Right lung (tissue), 10 donors: ENCODE data around the gene ARHGEF25. TPM values are rescaled to one million over a fixed set of nuclear protein-coding genes. Genes with fewer than 3 reads are reported as not detected.
"Not testable (repeated sequence)": the region's sequence is repeated elsewhere in the genome, so short reads cannot be mapped to it uniquely, and the experiment has no call there.

Experiments
- DNase-seq, 2 donors: peaks; one replicate each; pipeline ENCODE4 v3.0.0-alpha.2; 2013
- long read RNA-seq, 8 donors: transcript quantifications; one replicate each; lab custom pipeline, GENCODE V29; 2026
- polyA plus RNA-seq, 5 donors: library from polyadenylated mRNA; unstranded; fragments of 120-200 nt; gene quantifications; one replicate each; pipeline versions ENCODE4 v1.2.1 to v1.2.3, GENCODE V29; 2013; ENCODE audit warnings: inconsistent platforms in 1 of 5, low replicate concordance in 1 of 5; ENCODE audit not compliant: insufficient read length in 5 of 5, insufficient read depth in 1 of 5

The ARHGEF25 gene
- polyA plus RNA-seq = 10 to 100 TPM; 38.6 to 50.4 (median 46.4) TPM
- long read RNA-seq, donor 1, partial matches to known transcripts = 0 of 2 reads
- long read RNA-seq, donor 1, other reads (novel, unspliced or antisense) = 0 of 2 reads
- long read RNA-seq, donor 2, partial matches to known transcripts = 0 of 4 reads
- long read RNA-seq, donor 2, other reads (novel, unspliced or antisense) = 0 of 4 reads
- long read RNA-seq, donor 3, partial matches to known transcripts = 11 of 14 reads
- long read RNA-seq, donor 3, other reads (novel, unspliced or antisense) = 0 of 14 reads
- long read RNA-seq, donor 4, partial matches to known transcripts = 0 of 2 reads
- long read RNA-seq, donor 4, other reads (novel, unspliced or antisense) = 0 of 2 reads
- long read RNA-seq, donor 5 = 0 reads
- long read RNA-seq, donor 6, partial matches to known transcripts = 0 of 5 reads
- long read RNA-seq, donor 6, other reads (novel, unspliced or antisense) = 0 of 5 reads
- long read RNA-seq, donor 7, partial matches to known transcripts = 0 of 2 reads
- long read RNA-seq, donor 7, other reads (novel, unspliced or antisense) = 0 of 2 reads
- long read RNA-seq, donor 8, partial matches to known transcripts = 5 of 8 reads
- long read RNA-seq, donor 8, other reads (novel, unspliced or antisense) = 0 of 8 reads

DNA sequence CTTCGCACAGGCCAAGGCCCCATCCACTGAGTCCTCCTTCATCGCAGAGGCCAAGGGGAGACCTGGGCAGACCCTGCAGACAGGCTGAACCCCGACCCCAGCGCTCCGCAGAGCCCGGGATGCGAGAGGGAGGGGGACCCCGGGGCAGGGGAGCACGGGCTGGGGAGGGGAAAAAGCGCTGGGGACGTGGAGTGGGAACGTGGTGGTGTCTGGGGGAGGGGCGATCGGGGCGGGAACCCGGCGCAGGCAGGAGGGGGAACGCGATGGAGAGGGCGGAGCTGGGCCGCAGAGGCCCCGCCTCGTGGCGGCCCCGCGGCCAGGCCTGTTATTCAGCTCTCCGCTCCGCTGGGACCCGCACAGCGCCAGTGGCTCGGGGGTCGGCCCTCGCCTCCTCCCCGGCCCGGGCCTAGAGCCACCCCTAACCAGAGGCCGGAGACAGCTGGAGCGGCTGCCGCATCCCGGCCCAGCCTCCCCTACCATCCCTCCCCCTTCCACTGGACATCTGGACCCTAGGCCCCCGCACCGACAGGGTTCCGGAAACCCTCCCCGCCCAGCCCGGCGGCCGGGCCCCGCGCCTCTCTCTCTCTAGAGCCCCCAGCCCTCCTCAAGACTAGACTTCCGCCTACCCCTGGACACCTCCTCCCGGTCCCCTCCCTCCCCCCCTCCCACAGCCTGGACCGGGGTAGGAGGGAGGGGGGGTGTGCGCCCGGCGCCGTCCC, at the start of gene ARHGEF25:
Gene ARHGEF25, plus strand, starts transcription at position 328 of the 719 bp plus-strand sequence. CDS start 460 bp downstream, outside the sequence.
- peak; percentile 73 to 78 for DNase-seq

DNA sequence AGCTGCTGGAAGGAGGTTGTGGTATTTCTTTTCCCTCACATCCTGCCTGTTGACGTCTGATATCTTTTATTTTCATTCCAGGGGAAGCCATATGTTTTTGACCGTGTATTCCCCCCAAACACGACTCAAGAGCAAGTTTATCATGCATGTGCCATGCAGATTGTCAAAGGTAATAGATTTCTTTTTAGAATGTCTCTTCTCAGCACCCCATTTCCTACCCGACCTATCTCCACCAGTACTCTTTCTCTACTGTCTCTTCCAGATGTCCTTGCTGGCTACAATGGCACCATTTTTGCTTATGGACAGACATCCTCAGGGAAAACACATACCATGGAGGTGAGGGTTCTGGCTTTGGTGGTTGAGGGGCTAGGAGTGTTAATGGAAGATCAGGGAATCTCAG, 47.9 kb upstream of the ARHGEF25 start:
- no peak for DNase-seq

DNA sequence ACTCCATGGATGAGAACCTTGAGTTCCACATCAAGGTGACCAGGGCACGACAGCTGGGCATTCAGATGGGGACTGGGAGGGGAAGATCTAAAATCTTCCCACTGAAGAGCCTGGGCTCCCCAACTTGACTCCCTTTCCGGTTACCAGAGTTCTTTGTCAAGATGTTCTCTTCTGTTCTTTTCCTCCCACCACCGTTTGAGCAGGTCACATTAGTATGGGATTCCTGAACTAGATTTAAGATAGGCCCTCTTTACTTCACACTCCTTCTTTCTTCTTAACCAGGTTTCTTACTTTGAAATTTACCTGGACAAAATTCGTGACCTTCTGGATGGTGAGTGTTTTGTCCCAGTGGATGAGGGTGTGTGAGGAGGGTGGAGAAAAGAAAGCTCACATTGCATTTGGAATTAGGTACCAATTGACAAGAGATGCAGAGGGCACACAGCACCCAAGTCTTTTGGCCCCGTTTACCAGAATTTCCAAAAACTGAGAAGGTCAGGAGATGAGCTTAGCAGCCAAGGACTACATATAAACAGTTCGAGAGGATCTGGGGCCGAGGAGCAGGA, 47.0 kb upstream of the ARHGEF25 start:
- no peak for DNase-seq

DNA sequence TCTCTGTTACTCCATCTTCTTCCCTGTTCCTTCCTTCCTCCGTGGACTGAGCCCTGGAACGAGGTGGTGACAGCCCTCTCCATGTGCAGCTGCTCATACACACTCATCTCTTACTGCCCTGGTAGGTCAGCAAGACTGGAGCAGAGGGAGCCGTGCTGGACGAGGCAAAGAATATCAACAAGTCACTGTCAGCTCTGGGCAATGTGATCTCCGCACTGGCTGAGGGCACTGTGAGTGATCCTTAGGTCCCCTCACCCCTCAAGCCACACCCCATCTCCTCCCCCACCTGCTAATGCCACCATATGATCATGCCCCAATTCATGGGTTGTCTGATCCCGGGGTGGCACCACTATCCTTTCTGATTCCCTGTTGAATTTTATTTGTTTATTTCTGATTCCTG, 42.4 kb upstream of the ARHGEF25 start:
- no peak for DNase-seq

DNA sequence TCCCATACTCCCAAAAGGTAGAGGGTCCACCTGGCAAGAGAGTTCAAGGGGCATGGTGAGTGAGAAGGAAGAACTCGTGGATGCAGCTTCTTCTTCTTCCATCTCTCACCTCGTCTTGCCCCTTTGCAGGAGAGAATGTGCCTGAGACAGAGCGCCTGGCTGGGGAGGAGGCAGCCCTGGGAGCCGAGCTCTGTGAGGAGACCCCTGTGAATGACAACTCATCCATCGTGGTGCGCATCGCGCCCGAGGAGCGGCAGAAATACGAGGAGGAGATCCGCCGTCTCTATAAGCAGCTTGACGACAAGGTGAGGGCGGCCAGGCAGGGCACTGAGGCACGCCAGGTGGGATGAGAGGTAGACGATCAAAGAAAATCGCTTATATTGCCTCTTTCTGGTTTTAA, 41.4 kb upstream of the ARHGEF25 start:
- no peak for DNase-seq

DNA sequence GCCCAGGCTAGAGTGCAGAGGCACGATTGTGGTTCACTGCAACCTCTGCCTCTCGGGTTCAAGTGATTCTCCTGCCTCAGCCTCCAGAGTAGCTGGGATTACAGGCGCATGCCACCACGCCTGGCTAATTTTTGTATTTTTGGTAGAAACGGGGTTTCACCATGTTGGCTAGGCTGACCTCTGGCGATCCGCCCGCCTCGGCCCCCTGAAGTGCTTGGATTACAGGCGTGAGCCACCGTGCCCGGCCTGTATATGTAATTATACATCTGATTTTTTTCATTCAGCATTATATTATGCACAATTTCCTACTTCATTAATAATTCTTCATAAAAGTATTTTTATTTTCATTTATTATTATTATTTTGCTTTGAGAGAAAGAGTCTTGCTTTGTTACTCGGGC, 40.8 kb upstream of the ARHGEF25 start:
- DNase-seq = not testable (repeated sequence)

DNA sequence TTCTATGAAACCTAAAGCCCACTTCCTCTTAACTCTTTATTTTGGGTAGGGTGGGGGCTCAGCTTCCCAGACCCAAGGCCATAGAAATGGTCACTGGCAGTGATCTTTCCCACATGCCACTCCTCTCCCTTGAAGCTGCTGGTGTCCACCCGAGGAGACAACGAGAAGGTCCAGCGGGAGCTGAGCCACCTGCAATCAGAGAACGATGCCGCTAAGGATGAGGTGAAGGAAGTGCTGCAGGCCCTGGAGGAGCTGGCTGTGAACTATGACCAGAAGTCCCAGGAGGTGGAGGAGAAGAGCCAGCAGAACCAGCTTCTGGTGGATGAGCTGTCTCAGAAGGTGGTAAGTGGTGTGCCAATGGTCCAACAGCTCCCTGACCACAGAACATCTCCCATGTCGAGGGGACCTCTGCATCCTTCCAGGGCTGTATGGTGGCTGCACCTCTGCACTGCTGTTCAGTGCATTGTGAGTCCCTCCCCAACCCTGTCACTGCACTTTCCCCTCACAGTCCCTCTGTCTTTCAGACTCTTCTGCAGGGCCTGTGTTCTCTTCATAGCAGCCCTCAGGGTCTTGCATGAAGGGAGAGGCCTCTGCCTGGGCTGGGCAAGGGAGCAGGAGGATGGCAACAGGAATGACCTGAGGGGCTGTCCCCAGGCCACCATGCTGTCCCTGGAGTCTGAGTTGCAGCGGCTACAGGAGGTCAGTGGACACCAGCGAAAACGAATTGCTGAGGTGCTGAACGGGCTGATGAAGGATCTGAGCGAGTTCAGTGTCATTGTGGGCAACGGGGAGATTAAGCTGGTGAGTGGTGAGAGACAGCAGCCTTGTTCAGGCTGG, 39.1 kb upstream of the ARHGEF25 start:
- DNase-seq = no peak

DNA sequence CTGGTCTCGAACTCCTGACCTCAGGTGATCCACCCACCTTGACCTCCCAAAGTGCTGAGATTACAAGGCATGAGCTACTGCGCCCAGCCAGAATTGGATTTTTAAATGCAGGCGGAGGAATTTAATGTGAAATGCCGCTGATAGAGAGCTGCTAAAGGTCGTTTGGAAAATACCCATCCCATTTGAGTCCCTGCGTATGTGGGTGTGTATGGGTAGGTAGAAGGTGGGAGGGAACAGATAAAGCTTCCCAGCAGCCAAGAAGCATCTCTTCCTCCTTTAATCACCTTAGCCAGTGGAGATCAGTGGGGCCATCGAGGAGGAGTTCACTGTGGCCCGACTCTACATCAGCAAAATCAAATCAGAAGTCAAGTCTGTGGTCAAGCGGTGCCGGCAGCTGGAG, 36.4 kb upstream of the ARHGEF25 start:
- DNase-seq = no peak

DNA sequence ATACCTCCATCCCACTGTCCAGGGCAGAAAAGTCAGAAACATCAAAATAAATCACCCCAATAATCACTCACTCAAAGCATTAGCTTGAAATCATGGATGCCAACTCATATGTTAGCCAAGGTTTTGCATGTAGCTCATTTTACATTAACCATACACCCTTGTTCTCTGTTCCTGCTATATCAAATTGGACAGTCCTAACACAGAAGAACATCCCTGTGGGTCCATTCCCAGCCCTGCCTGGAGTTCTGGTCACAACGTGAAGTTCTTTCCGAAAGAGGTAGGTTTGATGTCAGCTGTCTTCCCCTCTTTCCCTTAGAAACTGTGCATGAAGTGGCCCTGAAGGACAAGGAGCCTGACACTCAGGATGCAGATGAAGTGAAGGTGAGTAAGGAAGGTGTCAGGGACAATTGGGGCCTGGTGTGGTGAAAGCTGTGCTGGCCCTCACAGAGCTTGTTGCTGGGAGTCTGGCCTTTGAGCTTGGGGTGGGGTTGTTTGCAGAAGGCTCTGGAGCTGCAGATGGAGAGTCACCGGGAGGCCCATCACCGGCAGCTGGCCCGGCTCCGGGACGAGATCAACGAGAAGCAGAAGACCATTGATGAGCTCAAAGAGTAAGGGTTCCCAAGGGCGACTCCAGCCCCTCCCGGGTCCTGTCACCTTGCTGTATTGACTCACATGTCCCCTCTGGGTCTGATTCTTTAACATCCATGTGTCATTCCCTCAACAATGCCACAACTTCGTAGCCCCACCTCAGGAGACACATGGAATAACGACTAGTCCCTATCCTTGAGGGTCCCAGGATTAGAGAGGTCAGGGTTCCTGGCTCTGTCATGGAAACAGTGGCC, 35.2 kb upstream of the ARHGEF25 start:
- no peak for DNase-seq

DNA sequence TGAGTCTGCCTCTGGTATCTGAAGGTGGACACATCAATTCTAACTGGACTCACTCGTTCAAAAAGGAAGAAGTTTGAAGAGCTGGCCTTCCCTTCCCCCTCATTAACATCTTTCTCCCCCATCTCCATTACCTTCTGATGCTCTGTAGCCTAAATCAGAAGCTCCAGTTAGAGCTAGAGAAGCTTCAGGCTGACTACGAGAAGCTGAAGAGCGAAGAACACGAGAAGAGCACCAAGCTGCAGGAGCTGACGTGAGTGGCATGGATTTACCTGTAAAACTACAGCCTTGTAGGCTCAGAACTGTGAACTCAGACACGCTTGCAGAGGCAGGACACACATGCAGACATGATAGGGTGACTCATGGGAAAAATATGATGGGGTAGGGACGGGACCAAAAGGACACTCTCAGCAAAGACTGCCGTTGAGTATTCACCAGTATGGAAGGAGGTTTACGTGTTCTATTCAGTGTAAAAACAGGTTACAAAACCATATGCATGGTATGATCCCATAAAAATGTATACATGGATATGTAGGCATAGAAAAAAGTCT, 34.5 kb upstream of the ARHGEF25 start:
- DNase-seq = no peak

DNA sequence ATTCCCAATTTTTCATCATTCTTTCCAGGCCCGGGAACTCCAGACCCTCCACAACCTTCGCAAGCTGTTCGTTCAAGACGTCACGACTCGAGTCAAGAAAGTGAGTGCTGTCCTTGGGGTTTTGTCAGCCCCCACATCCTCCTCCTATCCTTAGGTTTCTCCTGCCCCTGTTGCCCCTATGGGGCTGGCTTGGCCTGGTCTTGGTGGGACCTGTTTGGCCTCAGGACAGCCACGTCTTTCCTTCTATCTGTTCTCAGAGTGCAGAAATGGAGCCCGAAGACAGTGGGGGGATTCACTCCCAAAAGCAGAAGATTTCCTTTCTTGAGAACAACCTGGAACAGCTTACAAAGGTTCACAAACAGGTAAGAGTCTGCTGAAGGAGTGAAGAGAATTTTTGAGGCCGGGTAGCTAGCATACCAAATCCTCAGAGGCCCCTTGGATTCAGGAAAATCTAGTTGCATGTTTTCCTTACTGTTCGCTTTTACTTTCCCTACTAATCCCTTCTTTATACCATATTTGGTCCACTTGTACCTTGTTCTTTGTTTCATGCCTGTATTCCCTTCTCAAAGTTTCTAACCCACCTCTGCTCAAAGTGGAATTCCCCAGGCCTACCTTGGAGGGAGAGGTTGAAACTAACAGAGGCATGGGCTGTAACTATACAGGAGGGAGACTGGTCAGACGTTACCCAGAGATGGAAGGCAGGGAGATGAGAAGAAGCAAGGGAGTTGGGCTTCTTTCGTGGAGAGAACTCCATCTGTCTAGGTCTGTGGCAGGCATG, 33.1 kb upstream of the ARHGEF25 start:
- no peak for DNase-seq

DNA sequence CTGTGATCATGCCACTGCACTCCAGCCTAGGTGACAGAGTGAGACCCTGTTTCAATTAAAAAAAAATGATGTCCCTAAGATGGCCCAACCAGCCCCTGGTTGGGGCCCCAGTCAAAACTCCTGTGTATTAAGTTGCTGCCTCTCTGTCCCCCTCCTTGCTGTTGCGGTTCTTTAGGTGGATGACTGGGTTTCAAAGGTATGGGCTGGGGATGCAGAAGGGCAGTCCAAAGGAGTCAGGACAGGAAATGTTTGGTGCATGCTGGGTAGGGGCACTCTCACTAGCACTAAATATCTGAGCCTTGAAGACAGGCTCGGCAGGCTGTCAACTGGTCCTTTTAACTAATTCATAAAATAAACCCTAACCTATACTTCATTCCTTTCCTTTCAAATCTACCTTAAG, 32.2 kb upstream of the ARHGEF25 start:
- no peak for DNase-seq

DNA sequence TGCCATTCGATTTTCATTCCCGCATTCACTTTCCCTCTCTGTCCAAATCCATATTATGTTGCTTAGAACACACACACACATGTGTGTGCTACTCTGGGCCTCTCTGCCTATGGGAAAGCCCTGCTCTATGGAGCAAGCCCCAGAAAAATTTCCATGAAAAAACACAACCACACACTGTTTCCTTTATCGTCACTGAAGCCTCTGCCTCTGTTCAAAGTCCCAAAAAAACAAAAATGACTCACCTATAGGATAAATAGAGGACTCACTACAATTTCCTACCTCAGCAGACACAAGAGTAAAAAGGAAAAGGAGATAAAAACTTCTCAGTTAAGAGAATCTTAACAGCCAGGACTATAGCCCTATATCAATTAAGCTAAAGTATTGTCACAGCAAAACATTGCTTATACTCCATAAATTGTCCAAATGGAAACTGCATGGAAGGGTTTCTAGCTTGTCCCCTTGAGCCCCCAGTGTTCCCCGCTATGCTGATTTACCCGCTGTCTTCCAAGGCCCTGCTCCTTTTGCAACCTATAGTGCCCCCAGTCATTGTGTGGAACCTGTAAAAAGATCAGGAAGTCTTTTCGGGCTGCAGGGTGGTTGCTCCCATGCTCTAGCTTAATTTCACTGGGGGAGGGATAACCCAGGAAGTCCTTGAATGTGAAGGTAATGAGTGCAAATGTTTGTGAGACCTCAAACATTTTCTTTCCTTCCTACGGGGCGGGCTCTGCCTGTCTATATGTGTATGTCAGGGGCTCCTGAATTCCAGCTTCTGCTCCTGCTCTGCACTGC, 31.4 kb upstream of the ARHGEF25 start:
- no peak for DNase-seq

DNA sequence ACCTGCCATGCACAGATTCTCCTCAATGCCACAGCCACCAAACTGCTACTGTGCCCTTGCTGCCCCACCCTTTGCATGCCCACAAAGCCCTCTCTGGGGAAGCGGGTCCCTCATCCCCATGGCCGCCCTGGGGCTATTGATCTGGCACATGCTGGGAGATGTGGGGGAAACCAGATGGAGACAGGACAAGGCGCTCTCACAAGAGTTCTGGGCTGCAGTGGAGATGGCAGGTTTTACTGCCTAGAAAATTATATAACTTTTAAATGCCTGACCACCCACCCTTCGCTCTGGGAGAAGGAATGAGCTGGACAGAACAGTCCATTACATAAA, 30.8 kb upstream of the ARHGEF25 start:
- DNase-seq = no peak

DNA sequence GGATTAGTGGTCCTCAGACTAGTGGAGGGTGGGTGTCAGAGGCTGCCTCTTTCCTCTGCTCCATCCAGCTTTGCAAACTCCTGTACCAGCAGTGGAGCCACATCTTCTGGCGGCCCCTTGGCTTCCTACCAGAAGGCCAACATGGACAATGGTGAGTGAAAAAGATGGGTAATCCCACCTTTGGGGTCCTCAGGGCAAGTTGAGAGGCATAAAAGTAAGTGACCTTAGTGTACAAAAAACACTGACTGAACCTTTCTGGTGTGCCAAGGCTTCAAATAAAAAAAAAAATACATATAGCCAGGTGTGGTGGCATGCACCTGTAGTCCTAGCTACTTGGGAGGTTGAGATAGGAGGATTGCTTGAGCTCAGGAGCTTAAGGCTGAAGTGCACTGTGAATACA, 29.4 kb upstream of the ARHGEF25 start:
- DNase-seq = no peak

DNA sequence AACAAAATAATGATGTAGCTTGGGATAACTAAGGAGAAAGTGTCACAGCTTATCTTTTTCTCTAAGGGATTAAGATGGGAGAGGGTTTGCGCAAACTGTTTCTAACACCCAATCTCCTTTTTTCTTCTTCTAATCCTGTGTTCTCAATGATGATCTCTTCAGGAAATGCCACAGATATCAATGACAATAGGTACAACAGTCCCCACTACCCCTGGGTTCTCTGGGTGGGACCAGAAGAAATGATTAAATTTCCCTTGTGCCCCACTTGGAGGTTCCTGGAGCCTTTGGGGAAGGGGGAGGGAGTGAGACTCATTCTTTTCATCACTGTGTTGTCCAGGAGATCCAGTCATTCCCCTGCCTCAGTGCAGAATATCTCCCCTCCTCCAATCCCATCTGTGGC, 28.8 kb upstream of the ARHGEF25 start:
- no peak for DNase-seq

DNA sequence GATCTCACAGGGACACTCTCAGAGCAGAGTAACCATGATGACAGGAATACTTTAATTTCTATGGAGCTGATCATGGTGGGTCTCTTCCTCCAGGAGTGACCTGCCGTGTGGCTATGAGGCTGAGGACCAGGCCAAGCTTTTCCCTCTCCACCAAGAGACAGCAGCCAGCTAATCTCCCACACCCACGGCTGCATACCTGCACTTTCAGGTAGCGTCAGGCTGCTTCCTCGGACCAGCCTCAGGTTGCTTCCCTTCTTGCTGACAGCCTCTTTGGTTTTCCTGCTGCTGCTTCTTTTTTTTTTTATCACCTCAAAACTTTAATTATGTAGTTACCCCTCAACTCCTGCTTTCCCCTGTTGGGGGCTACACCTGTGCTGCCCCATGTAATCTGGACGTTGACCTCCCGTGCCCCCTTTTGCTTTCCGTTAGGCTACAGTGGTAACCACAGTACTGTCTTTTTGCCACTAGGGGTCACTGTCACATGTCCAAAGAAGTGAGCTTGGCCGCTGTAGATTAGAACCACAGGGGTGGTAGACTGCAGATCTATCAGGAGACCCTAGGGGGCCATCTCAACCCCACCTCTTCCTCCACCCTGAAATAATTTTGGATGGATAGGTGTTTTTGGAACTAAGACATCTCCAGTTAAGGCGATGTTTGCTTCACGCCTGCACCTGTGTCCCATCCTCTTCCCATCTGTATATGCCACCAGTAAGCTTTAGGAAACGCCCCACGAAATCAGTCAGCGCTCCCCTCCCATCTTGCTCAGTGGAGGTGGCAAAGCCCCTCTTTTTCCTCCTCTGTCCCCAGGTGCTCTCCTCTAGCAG, 28.0 kb upstream of the ARHGEF25 start:
- peak; percentile 62 to 71 for DNase-seq

DNA sequence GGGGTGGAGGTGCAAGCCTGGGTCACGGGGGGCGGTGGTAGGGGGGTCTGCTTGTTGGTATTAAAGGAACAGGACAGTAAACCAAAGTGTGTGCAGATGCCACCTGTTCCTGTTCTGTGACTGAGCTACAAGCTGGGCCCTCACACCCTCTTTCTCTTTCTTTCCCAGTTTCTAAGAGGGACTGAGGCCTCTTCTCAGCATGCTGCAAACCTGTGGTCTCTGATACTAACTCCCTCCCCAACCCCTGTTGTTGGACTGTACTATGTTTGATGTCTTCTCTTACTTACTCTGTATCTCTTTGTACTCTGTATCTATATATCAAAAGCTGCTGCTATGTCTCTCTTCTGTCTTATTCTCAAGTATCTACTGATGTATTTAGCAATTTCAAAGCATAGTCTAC, 27.2 kb upstream of the ARHGEF25 start:
- DNase-seq = no peak
